ENCODE results near the gene MDH2. TPM values are rescaled to one million over a fixed set of nuclear protein-coding genes. Genes with fewer than 3 reads are reported as not detected.

Gene MDH2
- total RNA-seq, 1 donor from 2014 or later = 507 TPM

DNA sequence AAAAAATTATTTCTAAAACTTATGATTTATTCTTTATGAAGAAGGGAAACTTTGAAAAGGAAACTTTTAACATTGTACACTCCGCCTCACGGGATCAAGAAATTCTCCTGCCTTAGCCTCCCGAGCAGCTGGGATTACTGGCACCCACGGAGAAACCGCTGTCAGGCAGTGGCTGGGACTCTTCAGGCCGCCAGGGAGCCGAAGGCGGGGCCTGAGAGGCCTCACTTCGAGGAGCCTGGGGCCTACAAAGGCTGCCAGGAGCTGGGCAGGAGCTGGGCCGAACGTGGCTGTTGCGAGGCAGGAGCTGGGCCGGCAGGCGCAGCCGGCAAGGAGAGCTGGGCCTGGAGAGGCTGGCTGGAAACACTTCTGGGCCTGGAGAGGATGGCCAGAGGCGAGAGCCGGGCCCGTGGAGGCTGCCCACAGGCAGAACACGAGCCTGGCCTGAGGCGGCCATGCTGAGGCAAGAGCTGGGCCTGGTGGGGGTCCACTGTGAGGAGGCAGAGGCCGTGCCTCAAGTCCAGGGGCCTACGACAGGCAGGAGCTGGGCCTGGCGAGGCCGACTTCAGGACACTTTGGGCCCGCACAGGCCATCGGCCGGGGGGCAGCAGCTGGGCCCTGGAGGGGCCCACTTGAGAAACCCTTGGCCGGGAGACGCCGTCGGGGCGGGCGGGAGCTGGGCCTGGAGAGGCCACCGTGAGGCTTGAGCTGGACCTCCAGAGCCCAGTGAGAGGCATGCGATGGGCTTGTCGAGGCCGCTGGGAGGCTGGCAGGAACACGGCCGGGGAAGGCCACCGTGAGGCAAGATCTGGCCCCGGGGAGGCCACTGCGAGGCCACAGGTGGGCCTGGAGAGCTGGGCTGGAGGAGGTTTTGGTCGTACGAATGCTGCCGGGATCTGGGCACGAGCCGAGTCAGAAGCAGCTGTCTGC is 23.7 kb downstream of the MDH2 start:
- peaks cover 10% of the 10 kb centered on the region for H3K36me3 ChIP-seq
- H3K4me1 ChIP-seq = peaks cover 48% of the 10 kb centered on the region
- H3K27ac ChIP-seq (replicated peaks) = peak overlapping the region; percentile 42
- H3K4me3 ChIP-seq = no peak overlapping the region
- peaks cover 13% of the 10 kb centered on the region for H3K9me3 ChIP-seq (replicated peaks)
- TF ChIP-seq, protein P1, sequence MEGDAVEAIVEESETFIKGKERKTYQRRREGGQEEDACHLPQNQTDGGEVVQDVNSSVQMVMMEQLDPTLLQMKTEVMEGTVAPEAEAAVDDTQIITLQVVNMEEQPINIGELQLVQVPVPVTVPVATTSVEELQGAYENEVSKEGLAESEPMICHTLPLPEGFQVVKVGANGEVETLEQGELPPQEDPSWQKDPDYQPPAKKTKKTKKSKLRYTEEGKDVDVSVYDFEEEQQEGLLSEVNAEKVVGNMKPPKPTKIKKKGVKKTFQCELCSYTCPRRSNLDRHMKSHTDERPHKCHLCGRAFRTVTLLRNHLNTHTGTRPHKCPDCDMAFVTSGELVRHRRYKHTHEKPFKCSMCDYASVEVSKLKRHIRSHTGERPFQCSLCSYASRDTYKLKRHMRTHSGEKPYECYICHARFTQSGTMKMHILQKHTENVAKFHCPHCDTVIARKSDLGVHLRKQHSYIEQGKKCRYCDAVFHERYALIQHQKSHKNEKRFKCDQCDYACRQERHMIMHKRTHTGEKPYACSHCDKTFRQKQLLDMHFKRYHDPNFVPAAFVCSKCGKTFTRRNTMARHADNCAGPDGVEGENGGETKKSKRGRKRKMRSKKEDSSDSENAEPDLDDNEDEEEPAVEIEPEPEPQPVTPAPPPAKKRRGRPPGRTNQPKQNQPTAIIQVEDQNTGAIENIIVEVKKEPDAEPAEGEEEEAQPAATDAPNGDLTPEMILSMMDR (IDR thresholded peaks at IDR 0.05; ENCODE audit: borderline replicate concordance) = no peak
- DNase-seq = peak; percentile 40
- H3K27me3 ChIP-seq (ENCODE audit: low read depth) = no peaks in the 10 kb centered on the region
- intact Hi-C loops (cut with micrococcal nuclease) = no loop called here

DNA sequence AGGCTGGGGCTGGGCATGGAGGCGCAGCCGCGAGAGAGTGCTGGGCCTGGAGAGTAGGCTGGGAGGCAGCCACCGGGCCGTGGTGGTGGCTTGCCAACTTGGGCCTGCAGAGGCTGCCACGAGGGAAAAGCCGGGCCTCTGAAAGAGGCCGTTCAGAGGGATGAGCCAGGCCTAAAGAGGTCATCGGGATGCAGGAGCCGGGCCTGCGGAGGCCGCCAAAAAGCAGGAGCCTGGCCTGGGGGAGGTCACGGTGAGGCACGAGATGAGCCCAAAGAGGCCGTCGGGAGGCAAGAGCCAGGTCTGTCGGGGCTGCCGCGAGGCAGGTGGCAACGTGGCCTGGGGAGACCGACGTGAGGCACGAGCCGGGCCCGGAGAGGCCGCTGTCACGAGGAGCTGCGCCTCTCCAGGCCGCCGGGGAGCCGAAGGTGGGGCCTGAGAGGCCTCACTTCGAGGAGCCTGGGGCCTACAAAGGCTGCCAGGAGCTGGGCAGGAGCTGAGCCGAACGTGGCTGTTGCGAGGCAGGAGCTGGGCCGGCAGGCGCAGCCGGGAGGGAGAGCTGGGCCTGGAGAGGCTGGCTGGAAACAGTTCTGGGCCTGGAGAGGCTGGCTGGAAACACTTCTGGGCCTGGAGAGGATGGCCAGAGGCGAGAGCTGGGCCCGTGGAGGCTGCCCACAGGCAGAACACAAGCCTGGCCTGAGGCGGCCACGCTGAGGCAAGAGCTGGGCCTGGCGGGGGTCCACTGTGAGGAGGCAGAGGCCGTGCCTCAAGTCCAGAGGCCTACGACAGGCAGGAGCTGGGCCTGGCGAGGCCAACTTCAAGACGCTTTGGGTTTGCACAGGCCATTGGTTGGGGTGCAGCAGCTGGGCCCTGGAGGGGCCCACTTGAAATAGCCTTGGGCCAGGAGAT is 24.6 kb downstream of the MDH2 start:
- no peak overlapping the region for H3K27ac ChIP-seq (replicated peaks)
- intact Hi-C loops (cut with micrococcal nuclease) = no loop called here
- H3K9me3 ChIP-seq (replicated peaks) = peaks cover 13% of the 10 kb centered on the region
- no peak for DNase-seq
- TF ChIP-seq, protein P1 (IDR thresholded peaks at IDR 0.05; ENCODE audit: borderline replicate concordance) = no peak
- no peaks in the 10 kb centered on the region for H3K27me3 ChIP-seq (ENCODE audit: low read depth)
- H3K36me3 ChIP-seq = peaks cover under 1% of the 10 kb centered on the region
- no peak overlapping the region for H3K4me3 ChIP-seq
- peaks cover 39% of the 10 kb centered on the region for H3K4me1 ChIP-seq

DNA sequence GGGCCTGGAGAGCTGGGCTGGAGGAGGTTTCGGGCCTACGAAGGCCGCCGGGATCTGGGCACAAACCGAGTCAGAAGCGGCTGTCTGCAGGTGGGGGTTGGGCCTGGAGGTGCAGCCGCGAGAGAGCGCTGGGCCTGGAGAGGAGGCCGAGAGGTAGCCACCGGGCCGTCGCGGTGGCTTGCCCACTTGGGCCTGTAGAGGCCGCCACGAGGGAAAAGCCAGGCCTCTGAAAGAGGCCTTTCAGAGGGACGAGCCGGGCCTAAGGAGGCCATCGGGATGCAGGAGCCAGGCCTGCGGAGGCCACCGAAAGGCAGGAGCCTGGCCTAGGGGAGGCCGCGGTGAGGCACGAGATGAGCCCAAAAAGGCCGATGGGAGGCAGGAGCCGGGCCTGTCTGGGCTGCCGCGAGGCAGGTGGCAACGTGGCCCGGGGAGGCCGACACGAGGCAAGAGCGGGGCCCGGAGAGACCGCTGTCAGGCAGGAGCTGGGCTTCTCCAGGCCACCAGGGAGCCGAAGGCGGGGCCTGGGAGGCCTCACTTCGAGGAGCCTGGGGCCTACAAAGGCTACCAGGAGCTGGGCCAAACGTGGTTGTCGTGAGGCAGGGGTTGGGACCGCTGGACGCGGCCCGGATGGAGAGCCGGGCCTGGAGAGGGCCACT is 25.6 kb downstream of the MDH2 start:
- no peak overlapping the region for H3K27ac ChIP-seq (replicated peaks)
- TF ChIP-seq, protein P1 (IDR thresholded peaks at IDR 0.05; ENCODE audit: borderline replicate concordance) = no peak
- intact Hi-C loops (cut with micrococcal nuclease) = no loop called here
- H3K9me3 ChIP-seq (replicated peaks) = peaks cover 13% of the 10 kb centered on the region
- no peak overlapping the region for H3K4me3 ChIP-seq
- peaks cover 30% of the 10 kb centered on the region for H3K4me1 ChIP-seq
- H3K36me3 ChIP-seq = no peaks in the 10 kb centered on the region
- DNase-seq = no peak
- H3K27me3 ChIP-seq (ENCODE audit: low read depth) = no peaks in the 10 kb centered on the region

DNA sequence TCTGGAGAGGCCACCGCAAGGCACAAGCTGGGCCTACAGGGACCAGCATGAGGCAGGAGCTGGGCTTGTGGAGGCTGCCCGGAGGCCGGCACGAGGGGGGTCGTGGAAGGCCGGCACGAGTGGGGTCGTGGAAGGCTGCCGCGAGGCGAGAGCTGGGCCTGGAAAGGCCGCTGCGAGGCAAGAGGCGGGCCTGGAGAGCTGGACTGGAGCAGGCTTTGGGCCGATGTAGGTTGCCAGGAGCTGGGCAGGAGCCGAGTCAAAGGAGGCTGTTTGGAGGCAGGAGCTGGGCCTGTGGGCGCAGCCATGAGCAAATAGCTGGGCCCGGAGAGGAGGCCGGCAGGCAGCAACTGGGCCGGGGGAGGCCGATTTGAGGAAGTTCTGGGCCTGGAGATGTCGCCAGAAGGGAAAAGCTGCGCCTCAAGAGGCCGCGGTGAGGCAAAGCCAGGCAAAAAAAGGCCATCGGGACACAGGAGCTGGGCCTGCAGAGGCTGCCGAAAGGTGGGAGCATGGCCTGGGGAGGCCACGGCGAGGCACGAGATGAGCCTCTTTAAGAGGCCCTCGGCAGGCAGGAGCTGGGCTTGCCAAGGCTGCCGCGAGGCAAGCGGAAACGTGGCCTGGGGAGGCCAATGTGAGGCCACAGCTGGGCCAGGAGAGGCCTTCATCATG is 26.5 kb downstream of the MDH2 start:
- TF ChIP-seq, protein P1 (IDR thresholded peaks at IDR 0.05; ENCODE audit: borderline replicate concordance) = no peak
- peaks cover 22% of the 10 kb centered on the region for H3K4me1 ChIP-seq

More for the DNA sequence above, 26.5 kb downstream of the MDH2 start:
- Histone ChIP-seq H3K27ac (replicated peaks) (no peak overlapping the region), H3K4me3 (no peak overlapping the region), H3K36me3 (no peaks in the 10 kb centered on the region), H3K27me3 (ENCODE audit: low read depth) (no peaks in the 10 kb centered on the region), H3K9me3 (replicated peaks) (peaks cover 13% of the 10 kb centered on the region)
- intact Hi-C loops (cut with micrococcal nuclease) = no loop called here
- DNase-seq = no peak
